ENCODE measurements around the gene LY86.

LY86 gene

DNA sequence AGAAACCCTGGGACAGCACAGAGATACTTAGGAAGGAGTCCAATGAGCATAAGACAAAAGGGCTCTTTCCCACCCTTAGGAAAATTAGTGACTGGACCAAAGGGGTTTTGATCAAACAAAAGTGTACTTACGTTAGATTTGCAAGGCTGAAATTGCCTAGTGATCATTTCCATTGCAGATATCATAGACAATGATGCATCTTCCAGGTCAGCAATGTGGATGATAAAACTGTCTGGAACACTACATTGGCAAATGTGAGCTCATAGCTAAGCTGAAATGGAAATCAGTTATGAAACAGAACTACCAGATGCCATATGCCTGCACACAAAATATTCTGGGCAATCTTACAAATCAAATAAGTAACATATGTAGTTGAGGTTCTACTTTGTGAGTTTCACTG is 34.0 kb downstream of the LY86 start:
- no peak for DNase-seq (ENCODE audit: low read depth, low spot score)

DNA sequence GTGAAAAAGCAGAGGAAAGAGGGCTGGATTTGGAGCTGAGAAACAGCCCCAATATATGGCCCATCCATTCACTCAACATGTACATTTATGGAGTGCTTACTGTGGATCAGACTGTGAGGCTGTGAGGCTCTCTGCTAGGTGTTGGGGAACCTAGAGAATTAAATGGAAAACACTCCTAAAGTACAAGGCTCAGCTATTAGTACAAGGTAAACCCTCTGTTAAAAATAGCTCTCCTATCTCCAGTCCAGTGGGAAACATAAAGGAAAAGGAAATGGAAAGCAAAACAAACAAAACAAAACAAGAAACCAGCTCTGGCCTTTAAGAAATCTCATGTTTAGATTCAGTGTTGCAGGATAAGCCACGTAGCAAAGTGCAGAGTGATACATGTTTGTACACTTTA is 35.0 kb downstream of the LY86 start:
- no peak for DNase-seq (ENCODE audit: low read depth, low spot score)

DNA sequence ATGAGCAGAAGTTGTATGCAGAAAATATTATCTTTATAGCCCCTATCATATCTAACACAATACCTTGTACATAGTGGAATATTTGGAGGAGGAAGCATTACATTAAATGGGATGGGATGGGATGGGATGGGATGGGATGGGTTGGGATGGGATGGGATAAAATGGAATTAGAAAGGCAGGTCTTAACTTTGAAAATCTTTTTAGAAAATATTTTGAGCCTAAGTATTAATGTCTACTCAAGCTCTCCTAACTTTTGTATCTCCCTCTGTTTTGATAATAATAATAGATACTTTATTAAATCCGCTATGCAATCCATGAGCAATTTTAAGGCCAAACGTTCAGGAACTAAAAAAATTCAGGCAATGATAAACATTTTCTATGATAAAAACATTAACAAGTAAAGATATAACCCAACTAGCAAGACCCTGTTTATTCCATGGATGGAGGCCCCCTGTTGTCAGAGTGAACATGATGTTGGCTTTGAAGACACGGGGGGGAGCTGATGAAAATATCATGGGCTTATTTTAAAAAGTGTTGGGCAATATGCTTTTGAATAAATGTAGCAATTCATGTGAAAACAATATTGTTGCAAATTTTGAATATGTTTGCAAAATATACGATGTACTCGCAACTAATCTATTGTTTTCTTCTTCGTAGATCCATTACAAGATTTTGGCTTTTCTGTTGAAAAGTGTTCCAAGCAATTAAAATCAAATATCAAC is 35.9 kb downstream of the LY86 start:
- DNase-seq (ENCODE audit: low read depth, low spot score) = no peak

DNA sequence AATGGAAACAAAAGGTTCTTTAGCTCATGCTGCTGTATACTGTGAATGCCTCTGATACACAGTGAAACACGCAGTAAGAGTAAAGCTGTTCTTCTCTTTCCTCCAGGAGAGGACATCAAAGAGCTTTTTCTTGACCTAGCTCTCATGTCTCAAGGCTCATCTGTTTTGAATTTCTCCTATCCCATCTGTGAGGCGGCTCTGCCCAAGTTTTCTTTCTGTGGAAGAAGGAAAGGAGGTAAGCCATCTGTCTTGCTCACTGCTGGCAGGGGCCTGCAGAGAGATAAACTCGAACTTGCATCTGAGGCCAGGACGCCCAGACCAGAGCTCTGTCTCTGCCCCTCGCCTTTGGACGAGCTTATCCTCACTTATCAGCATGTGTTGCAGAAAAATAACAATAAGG is 37.7 kb downstream of the LY86 start:
- DNase-seq (ENCODE audit: low read depth, low spot score) = no peak

DNA sequence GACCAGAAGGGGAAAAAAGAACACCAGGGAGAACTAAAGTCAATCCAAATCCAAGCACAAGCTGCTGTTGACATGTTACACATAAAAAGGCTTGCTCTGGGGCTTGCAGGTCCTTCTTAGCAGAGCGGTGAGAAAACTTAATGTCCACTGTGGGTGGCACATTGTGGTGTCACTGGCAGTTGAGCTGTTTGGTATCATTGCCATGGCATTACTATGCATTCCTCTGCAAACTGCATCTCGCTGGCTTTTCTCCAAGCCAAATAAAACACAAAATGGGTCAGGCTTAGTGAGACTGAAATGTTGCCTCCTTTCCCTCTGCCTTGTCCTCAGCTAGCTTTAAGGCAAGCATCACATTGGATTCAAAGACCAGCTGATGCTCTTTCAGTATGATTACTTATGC is 40.9 kb downstream of the LY86 start:
- DNase-seq (ENCODE audit: low read depth, low spot score) = no peak

DNA sequence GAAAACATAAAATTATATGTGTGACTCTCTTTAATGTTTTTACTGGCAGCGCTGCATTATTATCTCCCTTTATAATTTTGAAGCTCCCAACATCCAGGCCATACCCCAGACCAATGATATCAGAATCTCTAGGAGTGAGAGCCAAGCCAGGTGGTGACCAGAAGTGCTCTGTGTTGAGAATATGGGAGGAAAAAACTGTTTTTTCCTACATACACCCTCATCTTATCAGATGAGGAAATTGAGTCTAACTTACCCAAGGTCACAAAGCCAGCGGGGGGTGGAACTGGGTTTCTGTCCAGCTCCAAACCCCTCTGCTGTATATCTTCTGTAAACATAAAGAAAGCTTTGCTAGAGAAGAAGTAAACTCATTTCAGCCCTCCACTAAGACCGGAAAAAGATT is 42.5 kb downstream of the LY86 start:
- DNase-seq (ENCODE audit: low read depth, low spot score) = no peak

DNA sequence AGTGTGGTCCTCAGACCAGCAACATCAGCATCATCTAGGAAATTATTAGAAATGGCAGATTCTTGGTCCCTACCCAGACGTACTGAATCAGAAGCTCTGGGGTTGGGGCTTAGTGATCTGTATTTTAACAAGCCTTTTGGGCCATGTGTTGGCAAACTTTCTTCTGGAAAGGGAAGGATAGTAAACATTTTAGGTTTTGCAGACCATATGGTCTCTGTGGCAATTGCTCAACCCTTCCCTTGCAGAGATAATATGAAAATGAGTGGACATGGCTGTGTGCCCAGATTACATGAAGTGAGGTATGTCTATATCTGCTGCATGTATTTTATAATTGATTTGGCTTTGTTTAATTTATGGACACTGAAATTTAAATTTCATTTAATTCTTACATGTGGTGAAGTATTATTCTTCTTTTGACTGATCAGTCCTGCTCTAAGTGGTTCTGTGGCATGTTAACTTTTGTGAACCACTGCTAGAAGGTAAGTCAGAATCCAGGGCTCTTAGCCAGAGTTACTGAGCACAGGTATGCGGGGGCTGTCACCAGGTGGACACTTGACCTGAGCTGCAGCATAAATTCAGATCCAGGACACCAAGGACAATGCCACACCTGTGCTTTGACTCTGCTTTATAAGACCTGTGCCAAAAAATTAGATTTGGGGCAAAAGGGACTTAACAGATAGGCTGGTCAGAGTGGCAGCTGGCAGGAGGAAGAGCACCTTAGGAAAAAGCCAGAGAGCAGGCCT is 43.2 kb downstream of the LY86 start:
- no peak for DNase-seq (ENCODE audit: low read depth, low spot score)

DNA sequence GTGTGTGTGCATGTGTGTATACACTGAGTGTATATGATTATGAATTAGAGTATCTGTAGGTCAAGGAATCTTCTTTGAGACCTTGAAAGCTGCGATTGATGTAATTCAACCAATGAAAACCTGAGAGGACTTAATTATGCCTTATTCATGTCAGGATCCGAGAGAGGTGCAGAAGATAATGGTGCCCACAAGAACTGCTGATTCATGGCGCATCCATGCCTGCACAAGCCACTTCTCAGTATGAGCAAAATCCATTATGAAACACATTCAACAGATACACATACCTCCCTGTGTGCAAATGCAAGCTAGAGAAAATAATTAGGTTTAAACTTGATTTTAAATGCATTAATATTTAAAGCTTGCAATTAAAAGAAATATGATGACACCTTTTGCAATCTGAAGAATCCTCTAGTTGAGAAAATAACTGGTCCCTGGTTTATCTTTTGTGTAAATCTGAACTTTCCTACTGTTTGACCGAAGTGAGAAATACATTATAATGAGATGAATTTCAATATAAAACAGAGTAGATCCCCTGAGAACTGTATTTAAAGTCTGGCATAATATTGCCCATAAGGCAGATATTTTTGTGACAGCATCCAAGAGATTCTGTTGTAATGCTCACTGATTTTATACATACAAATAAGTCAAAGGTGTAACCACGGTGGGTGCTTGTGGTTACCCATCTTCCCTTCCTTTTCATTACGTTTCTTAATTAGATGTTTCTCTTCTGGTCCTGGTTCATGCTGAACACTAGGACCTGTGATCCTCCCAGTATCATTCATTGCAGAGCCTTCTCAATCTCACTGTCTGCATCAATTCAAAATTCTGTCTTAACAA is 45.6 kb downstream of the LY86 start:
- no peak for DNase-seq (ENCODE audit: low read depth, low spot score)

DNA sequence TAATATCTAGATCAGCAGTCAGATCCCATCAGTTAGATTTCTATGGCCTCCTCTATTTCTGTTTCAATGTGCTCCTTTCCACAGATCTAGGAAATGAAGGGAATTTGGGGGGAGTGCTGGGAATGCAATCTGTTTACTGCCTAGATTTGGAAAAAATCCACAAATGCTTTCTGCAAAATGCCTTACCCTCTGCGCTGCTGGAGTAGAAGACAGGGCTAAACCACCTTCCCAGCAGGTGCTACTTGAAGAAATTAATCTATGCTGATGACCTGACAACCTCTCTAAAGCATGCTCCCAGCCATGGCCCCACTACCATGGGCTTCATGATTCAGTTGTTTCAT is 46.2 kb downstream of the LY86 start:
- DNase-seq (ENCODE audit: low read depth, low spot score) = no peak

DNA sequence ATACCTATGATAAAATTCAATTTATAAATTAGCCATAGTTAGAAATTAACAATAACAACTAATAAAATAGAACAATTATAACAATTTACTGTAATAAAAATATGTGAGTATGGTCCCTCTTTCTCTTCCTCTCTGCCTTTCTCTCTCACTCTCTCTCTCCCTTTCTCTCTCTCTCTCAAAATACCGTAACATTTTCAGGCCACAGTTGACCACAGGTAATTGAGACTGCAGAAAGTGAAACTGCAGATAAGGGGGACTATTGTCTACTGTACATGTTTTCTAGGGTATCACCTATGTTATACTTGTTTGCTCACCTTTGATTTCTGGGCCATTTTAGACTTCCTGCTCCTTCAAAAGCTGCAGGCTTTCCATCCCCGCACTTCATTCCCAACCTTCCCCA is 46.8 kb downstream of the LY86 start:
- no peak for DNase-seq (ENCODE audit: low read depth, low spot score)

DNA sequence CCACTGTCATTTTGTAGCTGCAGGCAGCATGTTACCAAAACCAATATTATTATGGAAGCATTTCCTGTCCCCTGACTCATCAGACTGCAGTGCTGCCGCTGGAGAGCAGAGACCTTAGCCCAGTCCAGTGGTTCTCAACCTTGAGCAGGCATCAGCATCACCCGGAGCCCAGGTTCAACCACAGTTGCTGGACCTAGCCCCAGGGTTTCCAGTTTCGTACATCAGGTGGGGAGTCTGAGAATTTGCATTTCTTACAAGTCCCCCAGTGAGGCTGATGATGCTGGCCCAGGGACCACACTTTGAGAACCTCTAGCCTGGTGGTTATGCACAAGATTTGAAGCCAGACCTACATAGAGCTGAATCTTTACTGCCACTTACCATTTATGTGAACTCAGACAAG is 47.3 kb downstream of the LY86 start:
- DNase-seq (ENCODE audit: low read depth, low spot score) = no peak

DNA sequence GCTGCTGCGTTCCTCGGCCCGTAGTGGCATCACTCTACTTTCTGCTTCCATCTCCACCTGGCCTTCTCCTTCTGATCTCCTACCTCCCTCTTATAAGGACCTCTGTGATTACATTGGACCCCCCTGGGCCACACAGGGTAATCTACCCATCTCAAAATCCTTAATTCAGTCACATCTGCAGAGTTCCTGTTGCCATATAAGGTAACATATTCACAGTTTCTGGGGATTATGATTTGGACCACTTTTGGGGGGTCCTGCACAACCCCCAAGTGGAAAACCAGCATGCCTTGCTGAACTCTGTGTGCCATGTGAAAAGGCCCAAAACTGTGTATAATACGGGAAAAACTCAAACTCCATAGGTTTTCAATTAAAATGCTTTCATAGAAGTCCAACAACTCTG is 51.1 kb downstream of the LY86 start:
- DNase-seq (ENCODE audit: low read depth, low spot score) = no peak

DNA sequence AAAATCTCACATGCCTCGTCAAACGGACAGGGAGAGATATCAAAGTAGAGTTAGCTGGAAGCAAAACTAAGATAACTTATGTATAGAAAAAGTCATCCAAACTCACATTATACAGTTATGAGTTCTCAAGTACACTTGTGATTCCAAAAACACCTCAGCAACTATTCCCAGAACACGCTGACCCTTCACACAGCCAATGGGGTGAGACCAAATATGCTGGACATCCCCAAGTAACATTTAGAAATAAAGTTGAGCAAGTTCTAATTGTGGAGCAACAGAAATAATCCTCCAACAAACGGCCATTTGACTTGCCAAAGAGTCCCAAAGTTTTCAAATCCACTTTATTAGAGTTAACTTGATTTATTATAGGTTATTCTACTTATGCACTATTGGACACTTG is 52.4 kb downstream of the LY86 start:
- no peak for DNase-seq (ENCODE audit: low read depth, low spot score)

DNA sequence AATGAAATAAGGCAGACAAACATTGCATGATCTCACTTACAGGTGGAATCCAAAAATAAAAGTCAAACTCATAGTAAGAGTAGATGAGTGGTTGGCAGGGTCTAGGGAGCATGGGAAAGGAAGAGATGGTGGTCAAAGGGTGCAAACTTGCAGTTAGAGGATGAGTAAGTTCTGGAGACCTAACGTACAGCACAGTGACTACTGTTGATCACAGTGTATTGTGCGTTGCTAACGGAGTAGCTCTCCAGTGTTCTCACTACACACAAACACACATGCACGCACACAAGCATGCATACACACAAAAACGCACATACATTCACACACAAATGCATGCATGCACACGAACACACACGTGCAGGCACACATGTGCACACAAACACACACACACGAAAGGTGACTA is 54.9 kb downstream of the LY86 start:
- DNase-seq (ENCODE audit: low read depth, low spot score) = no peak

DNA sequence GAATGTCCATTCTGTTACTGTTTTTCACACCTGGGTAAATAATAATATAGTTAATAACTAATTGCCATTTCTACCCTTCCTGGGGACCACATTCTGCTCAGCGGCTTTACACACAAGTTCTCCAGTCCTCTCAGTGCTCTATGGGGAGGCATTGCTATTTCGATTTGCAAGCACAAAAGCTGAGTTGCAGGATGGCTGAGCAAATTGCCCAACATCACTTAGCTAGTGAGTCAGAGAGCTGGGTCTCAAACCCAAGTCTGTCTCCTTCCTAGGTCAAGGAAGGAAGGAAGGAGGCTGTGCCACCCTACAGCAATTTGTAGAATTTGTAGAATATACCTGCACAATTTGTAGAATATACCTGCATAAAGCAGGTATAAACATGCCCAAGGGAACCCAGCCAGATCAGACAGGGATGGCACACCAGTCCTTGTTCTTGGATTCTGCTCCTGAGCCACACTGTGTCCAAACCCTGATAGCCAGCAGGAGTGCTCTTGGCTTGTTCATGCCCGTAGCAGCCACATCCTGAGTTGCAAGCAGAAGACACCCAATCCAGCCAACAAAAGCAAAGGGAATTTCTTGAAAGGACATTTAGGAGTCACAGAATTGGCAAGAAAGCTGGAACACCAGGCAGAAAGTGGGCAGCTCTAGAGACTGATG is 56.9 kb downstream of the LY86 start:
- no peak for DNase-seq (ENCODE audit: low read depth, low spot score)

DNA sequence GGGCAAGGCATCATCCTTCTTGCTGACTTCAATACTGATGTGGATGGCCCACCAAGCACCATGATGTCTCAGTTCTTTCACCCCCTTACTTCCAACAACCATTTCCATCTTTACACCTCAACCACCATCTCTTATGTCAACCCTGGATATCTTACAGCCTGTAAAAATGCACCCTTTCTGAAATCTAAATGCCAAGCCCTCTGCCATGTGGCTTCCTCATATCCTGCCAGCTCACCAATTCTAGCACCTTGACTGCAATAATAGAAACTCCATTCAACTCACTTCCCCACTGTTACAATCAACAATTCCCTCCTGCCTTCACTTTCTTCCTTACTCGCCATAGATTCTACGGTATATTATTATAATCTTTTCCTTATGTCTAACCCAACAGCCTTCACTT is 57.9 kb downstream of the LY86 start:
- DNase-seq (ENCODE audit: low read depth, low spot score) = no peak

DNA sequence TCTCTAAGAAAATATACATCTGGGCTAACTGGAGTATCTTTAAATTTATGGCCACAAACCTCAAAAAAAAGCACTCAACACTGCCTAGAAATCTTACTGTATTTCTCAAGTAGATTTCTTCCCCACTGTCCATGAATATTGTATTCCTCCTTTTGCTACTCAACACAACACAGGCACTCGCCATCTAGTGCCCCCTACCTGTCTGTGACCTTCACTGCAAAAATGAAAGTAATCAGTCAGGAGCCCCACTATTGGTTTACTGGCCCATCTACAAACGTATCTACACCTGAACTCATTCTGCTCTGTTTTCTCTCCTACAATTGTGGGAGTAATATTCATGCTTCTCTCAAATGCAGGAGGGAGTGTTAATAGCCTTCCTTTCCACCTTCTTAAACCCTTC is 58.3 kb downstream of the LY86 start:
- no peak for DNase-seq (ENCODE audit: low read depth, low spot score)

DNA sequence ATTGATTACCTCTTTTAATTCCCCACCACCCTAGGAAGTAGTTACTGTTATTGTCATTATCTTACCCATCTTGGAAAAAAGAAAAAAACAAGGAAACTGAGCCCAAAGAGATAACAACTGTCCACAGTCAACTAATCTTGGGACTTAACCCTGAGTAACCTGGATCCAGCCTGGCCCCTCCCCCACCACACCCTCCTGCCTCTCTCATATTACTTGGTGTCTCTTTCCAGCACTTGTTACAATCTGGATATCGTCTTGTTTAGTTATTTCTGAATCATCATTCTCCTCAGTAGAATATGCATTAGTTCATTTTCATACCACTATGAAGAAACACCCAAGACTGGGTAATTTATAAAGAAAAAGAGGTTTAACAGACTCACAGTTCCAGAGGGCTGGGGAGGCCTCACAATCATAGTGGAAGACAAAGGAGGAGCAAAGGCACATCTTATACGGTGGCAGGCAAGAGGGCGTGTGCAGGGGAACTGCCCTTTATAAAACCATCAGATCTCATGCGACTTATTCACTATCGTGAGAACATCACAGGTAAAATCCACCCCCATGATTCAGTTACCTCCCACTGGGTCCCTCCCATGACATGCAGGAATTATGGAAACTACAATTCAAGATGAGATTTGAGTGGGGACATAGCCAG is 60.3 kb downstream of the LY86 start:
- no peak for DNase-seq (ENCODE audit: low read depth, low spot score)

DNA sequence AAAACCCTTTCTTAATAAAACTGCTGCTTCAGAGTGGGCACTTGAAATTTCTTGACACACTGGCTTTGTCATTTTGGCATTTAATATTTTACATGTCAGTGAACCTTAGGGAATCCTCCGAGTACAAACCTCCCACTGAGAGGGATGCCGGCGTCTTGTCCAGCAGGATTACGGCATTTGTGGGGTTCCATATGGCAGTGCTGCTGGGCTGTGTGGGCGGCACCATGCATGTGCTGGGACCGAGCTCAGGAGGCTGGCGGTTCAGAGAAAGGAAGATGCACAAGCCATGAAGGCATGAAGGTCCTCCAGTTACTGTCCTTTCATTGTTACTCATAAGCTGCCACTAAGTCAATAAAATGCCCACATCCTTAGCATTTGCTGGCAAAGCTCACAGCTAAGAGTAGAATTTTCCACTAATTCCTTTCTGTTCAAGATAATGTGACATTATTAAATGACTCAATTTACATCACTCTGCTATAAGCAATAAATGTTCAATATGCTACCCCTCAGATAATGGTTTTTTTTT is 61.4 kb downstream of the LY86 start:
- no peak for DNase-seq (ENCODE audit: low read depth, low spot score)

DNA sequence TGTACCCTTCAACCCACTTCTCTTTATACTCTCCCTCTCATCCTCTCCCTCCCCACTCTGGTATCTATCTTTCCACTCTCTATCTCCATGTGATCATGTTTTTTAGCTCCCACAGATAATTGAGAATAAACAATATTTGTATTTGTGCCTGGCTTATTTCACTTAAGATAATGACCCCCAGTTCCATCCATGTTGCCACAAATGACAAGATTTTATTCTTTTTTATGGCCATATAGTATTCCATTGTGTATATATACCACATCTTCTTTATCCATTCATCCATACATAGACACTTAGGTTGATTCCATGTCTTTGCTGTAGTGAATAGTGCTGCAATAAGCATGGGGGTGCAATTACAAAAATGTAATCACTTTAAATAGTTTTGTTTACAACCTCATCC is 62.3 kb downstream of the LY86 start:
- no peak for DNase-seq (ENCODE audit: low read depth, low spot score)

DNA sequence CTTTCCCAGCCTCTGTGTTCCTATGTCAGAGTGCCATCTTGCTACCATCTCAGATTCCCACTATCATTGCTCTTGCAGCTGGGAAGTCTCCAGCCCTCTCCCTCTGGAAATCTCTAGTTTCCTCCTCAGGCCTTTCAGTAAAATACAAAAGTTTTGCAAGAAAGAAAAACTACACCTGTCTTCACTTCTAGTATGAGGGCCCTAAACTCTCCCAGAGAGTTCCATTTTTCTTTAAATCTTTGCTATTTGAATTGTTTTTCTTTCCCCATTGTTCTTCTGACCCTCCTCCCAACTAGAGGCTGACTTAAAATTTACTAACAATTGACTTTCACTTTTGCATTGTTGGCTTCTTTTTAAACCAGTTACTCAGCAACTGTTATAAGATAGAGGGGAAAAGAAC is 62.8 kb downstream of the LY86 start:
- DNase-seq (ENCODE audit: low read depth, low spot score) = no peak

DNA sequence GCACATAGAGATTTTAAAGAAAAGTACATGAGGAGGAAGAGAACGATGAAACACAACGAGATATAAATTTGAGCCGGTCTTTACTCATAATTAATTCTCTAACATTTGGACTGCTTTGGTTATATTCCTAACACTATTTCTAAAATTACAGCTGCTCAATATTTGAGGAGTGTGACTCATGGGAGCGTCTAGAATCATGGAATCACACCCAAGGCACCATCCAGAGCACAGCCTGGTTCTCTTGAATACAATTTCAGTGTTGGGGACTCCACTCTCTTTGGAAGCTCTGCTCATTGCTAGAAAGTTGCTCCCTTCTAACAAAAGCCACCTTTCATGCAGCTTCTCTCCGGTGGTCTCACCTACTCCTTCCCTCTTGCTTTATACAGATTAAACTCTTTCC is 64.4 kb downstream of the LY86 start:
- DNase-seq (ENCODE audit: low read depth, low spot score) = no peak

Measured in iPS DF 19.7 (cell line).